Heart left ventricle (tissue), 16 donors: Measurements from ENCODE around the gene CELF2. TPM values are rescaled to one million over a fixed set of nuclear protein-coding genes. Genes with fewer than 3 reads are reported as not detected.

ENCODE experiments used
- ATAC-seq, 4 donors: fragments of 200-7000 bp; cut with Tn5 transposase; one replicate each; pipeline ENCODE4 v1.9.1; 2020 to 2022; ENCODE audit warnings: moderate library complexity in 4 of 4, mild to moderate bottlenecking in 3 of 4, moderate number of reproducible peaks in 1 of 4
- DNase-seq, 5 donors: peaks; one replicate each; pipeline ENCODE4 v3.0.0-alpha.2; 2020
- H3K27ac ChIP-seq, 12 donors: fragments of 200-600 bp; sonication (generic) in 4 of 12; one replicate each; pipeline versions ENCODE4 v1.5.0 to v1.8.0; 2016 to 2022; ENCODE audit warnings: mild to moderate bottlenecking in 2 of 12
- H3K27me3 ChIP-seq, 9 donors: fragments of 200-600 bp; sonication (generic) in 2 of 9; one replicate each; pipeline versions ENCODE4 v1.5.1 to v1.8.0; 2016 to 2022; ENCODE audit warnings: mild to moderate bottlenecking in 3 of 9
- H3K36me3 ChIP-seq, 9 donors: fragments of 200-600 bp; sonication (generic) in 2 of 9; one replicate each; pipeline versions ENCODE4 v1.5.0 to v1.8.0; 2018 to 2022; ENCODE audit warnings: mild to moderate bottlenecking in 2 of 9
- H3K4me1 ChIP-seq, 12 donors: fragments of 200-600 bp; sonication (generic) in 4 of 12; one replicate each; pipeline versions ENCODE4 v1.5.0 to v1.8.0; 2016 to 2022; ENCODE audit warnings: mild to moderate bottlenecking in 3 of 12
- H3K4me3 ChIP-seq, 12 donors: fragments of 200-600 bp; sonication (generic) in 4 of 12; one replicate each; pipeline versions ENCODE4 v1.5.0 to v1.8.0; 2017 to 2022; ENCODE audit warnings: mild to moderate bottlenecking in 9 of 12, moderate library complexity in 4 of 12
- H3K9me3 ChIP-seq, 12 donors: fragments of 200-600 bp; sonication (generic) in 4 of 12; one replicate each; pipeline versions ENCODE4 v1.5.0 to v1.8.0; 2016 to 2022; ENCODE audit warnings: mild to moderate bottlenecking in 1 of 12
- CTCF ChIP-seq, 12 donors: fragments of 200-600 bp; sonication (generic) in 4 of 12; IDR thresholded peaks; one replicate each; pipeline versions ENCODE4 v1.5.0 to v1.8.0; 2018 to 2022; ENCODE audit warnings: antibody characterized with exemption in 12 of 12, mild to moderate bottlenecking in 5 of 12
- POLR2A ChIP-seq, 2 donors: fragments of 450-650 bp; IDR thresholded peaks; one replicate each; pipeline ENCODE4 v1.6.1; 2017; ENCODE audit warnings: antibody characterized with exemption in 2 of 2, mild to moderate bottlenecking in 2 of 2, moderate library complexity in 2 of 2
- WGBS, 4 donors: extraction: QIAGEN DNeasy Blood & Tissue Kit in 2 of 4; methylation state at CpG; one replicate each; pipeline versions ENCODE4 v1.1.5 to v1.1.7; 2013 to 2018; 5-methylcytosine and 5-hydroxymethylcytosine counted together
- intact Hi-C, 10 donors: fragments of 100-400 bp; cut with DNase I; formaldehyde crosslinking; loops; one replicate each; pipeline versions ENCODE4 v1.11.1 to v1.14.2; 2022
- polyA plus RNA-seq, 2 donors: library from polyadenylated mRNA; stranded (reverse); fragments of 200-250 nt; gene quantifications; one replicate each; pipeline ENCODE4 v1.2.3, GENCODE V29; 2013
- total RNA-seq, 9 donors: library from RNA; depleted of rRNA in 2 of 9; stranded (reverse); fragments of >200 nt in 2 of 9; fragmentation: NEBNext Ultra II Directional in 3 of 9; extraction: Animal tissue kit (Norgen Biotek cat#: 25700) in 3 of 9; gene quantifications; one replicate each; pipeline versions ENCODE4 v1.1.0 to v1.2.4, GENCODE V29; 2016 to 2023
- donor health status: ischemic (EF 13 %, LVEDD 7.1; RV severe dilation, severe dysfunction).
- donor health status: healthy with polysubstance abuse.
- donor health status: DM: no; HTN: yes; CAD: no.
- donor health status: DM: no; HTN: no; CAD: no.
- donor health status: ischemic (EF 25% LVEDD 6.9; RV normal size, moderate dysfunction).
- donor health status: ischemic (EF 25% LVEDD 5.7; RV mildly dilated, moderate dysfunction).
- donor health status: healthy.
- donor health status: DM: yes; HTN: yes; CAD: no.
- donor health status: ischemic (EF 35%, LVEDD 5.7; RV mildly dilated, moderate dysfunction).
- donor health status: nonischemic (EF 11% LVEDD 7.7; RV severe dilation, severe dysfunction).
- donor health status: DM: yes; HTN: yes; CAD: no.
- donor health status: PGD.
- donor health status: ischemic (EF 29% LVEDD 5.4; RV normal size, mild dysfunction).
- donor health status: nonischemic (EF 23%, LVEDD 6.1; RV moderate dilation, normal function).

CELF2 gene
- total and polyA plus RNA-seq, 11 donors, result 14.2 to 103 (median 67.1) TPM

DNA sequence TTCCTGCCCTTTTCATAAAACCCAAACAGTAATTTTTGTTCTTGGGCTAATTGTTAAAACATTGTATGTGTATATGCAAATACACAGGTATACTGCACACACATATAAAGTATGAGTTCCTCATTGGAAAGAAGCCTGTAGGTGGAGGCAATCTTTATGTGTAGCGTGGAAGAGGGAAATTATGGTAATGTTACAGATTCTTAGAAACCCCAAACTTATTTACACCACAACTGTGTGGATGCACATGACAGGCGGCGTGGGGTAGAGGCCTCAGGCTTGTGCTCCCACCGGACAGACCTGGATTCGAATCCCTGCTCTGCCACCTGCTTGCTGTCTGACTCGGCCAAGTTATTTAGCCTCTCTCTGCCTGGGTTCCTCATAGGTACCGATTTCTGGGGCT, 223.0 kb downstream of the CELF2 start:
- H3K4me3 ChIP-seq, result no peak overlapping the region
- H3K27ac ChIP-seq, result peak overlapping the region in 2 of 12 donors; percentile 75 to 84
- 76 to 87% (median 82%) methylated on average over 7 of the region's 7 CpGs for WGBS, 4 donors
- no peaks in the 10 kb centered on the region for H3K9me3 ChIP-seq
- DNase-seq (no peak), ATAC-seq (no peak)
- intact Hi-C loops, result loop anchor here in 2 of 10 donors (5.0 kb wide), 2 partner anchors 38 to 43 kb away; no protein-coding TSS in a partner anchor
- peaks cover 0 to 6% (median 0%) of the 10 kb centered on the region in 9 donors for H3K36me3 ChIP-seq
- TF ChIP-seq CTCF (IDR thresholded peaks at IDR 0.05) (no peak), POLR2A (IDR thresholded peaks at IDR 0.05) (no peak)
- H3K27me3 ChIP-seq, result no peaks in the 10 kb centered on the region
- peaks cover 0 to 98% (median 39%) of the 10 kb centered on the region in 12 donors for H3K4me1 ChIP-seq

- DNase-seq, result peak; percentile 64 to 90 (median 79)
- no peaks in the 10 kb centered on the region for H3K9me3 ChIP-seq
- peaks cover 0 to 81% (median 42%) of the 10 kb centered on the region in 12 donors for H3K4me1 ChIP-seq
- no peak overlapping the region for H3K4me3 ChIP-seq
- TF ChIP-seq POLR2A (IDR thresholded peaks at IDR 0.05) (no peak), CTCF (IDR thresholded peaks at IDR 0.05) (peak in 2 of 12 donors; percentile 6 to 30)
- ATAC-seq, result peak; percentile 95 to 96 (median 96)
- peaks cover 0 to 10% (median 0%) of the 10 kb centered on the region in 9 donors for H3K36me3 ChIP-seq
- 61 to 69% (median 64%) methylated on average over 19 to 25 of the region's 25 CpGs for WGBS, 4 donors
- intact Hi-C loops, result loop anchor here in 2 of 10 donors (5.0 kb wide), 2 partner anchors 40 to 45 kb away; no protein-coding TSS in a partner anchor
- no peaks in the 10 kb centered on the region for H3K27me3 ChIP-seq
- H3K27ac ChIP-seq, result peak overlapping the region; percentile 36 to 89 (median 80)
These were observed 225.0 kb downstream of the CELF2 start for GRCh38 chr10:11242443-11243387.

DNA sequence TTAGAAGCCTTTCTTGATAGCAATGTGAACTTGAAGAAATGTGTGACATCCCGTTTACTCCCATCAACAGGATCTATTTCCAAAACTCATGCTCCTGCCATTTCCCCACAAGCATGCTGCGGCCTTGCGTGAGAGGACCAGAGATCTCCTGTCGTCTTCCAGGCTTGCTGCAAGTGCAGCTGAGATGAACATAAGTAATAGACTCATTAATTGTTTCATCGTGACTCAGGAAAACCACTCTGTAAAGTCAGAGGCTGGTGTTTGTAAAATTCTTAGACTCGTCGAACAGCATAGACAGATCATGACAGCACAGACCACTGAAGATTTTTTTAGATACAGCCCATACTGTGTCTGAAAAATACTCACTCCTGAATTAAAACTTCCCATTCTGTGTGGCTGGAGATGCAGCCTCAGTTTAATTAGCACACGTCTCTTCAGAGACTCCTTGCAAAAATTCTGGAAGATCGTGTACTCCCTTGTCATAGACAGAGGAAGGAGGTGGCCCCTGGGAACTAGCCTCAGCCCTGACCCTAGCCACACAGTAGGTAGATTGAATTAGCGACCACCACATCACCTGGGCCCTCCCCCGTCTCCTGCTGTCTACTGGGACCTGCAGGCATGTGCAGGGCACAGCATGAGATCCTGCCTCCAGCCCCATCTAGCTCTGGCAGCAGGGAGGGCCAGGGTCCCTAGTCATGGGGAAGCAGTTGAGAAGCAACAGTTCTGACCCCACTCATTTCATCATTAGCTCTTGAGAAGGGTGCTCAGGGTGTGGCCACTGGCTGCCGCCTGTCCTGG, 226.0 kb downstream of the CELF2 start:
- Histone ChIP-seq H3K27ac (peak overlapping the region in 5 of 12 donors; percentile 24 to 89 (median 75)), H3K27me3 (no peaks in the 10 kb centered on the region)
- 87 to 92% (median 89%) methylated on average over 11 to 12 of the region's 12 CpGs for WGBS, 4 donors

More for the DNA sequence above, 226.0 kb downstream of the CELF2 start:
- no peak for ATAC-seq
- H3K36me3 ChIP-seq, result peaks cover 0 to 13% (median 0%) of the 10 kb centered on the region in 9 donors
- H3K4me3 ChIP-seq, result no peak overlapping the region
- H3K4me1 ChIP-seq, result peaks cover 0 to 75% (median 44%) of the 10 kb centered on the region in 12 donors
- DNase-seq, result no peak
- H3K9me3 ChIP-seq, result no peaks in the 10 kb centered on the region
- intact Hi-C loops, result loop anchor here in 2 of 10 donors (5.0 kb wide), 2 partner anchors 41 to 46 kb away; no protein-coding TSS in a partner anchor
- TF ChIP-seq POLR2A (IDR thresholded peaks at IDR 0.05) (no peak), CTCF (IDR thresholded peaks at IDR 0.05) (no peak)
